GM18499 (cell line): ENCODE results near the gene C17orf113.
"Not testable (repeated sequence)": the region's sequence is repeated elsewhere in the genome, so short reads cannot be mapped to it uniquely, and the experiment has no call there.

Experiments used
- ATAC-seq: cut with Tn5 transposase; IDR thresholded peaks from one replicate; pipeline ENCODE4 v1.9.1; 2021; ENCODE audit warnings: moderate number of reproducible peaks; ENCODE audit not compliant: insufficient read depth, unreplicated experiment

The C17orf113 gene

GRCh38 chr17:42018339-42018738, 32.1 kb downstream of the C17orf113 start:
- ATAC-seq: no peak

- no peak for ATAC-seq
Observed at GRCh38 chr17:42017866-42018200, 32.6 kb downstream of the C17orf113 start.

DNA sequence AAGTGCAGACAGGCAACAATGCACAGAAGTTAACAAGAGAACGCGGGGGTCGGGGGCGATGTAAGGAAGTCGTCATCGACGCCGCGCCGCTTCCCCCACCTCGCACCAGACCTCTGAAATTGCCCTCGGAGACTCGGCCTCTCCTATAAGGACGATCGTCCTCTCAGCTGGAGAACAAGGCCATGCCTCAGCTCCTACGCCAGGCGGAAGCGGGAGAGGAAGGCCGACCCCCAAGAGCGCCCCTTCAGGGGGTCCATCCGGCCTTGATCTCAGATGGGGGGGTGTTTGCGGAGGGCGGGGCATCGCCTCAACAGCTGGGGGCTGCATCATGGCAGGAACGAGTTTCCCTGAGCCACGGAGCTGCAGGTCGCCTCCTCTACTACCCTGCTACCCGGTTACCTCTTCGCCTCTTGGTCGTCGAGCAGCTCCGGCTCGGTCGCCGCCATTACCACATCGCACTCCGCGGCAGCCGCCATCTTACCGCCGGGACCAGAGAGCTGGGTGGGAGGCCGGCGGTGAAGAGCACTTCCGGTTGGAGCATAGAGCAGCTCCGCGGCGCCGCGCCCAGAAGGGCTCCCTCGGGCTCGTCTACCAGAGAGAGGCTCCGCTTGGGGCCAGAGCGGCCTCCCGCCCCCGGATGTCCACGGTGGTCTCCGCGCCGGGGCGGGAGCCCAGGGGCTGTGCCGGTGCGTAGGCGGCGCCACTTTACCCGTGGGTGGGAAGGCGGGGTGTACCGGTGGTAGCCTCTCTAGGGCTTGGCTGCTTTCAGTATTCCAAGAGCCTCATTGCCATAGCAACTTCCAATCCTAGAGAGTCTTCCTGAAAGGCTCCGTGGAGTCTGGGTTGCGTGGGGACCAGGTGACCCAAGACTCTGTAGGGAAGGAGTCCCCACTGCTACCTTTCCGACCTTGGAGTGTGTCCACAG, 33.2 kb downstream of the C17orf113 start, which contains the start of gene DNAJC7:
Gene DNAJC7 (minus strand): TSS at position 499 of the 925 bp plus-strand sequence. CDS start 23 bp downstream, at position 476.
- ATAC-seq: no peak

DNA sequence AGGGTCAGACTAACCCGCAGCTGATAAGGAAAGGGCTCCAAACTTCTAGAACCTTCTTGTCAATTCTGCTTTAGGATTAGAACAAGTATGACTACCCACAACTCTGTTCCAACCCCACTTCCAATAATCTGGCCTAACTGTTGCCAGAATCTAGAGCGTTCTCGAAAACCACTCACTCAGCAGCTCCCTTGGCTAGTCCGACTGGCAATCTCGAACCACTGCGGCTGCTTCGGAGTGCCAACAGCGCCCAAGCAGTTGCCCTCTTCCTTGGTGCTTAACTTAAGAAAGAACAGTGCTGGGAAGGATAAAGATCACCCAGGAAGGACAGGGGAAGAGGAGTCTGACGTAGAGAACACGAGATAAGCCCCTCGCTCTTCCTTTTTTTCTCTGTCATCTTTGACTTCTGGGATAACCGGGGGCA, 34.0 kb downstream of the C17orf113 start:
- no peak for ATAC-seq

GRCh38 chr17:42013740-42014139, 36.7 kb downstream of the C17orf113 start:
- ATAC-seq: not testable (repeated sequence)

GRCh38 chr17:42012363-42012762, 38.0 kb downstream of the C17orf113 start:
- ATAC-seq: not testable (repeated sequence)

DNA sequence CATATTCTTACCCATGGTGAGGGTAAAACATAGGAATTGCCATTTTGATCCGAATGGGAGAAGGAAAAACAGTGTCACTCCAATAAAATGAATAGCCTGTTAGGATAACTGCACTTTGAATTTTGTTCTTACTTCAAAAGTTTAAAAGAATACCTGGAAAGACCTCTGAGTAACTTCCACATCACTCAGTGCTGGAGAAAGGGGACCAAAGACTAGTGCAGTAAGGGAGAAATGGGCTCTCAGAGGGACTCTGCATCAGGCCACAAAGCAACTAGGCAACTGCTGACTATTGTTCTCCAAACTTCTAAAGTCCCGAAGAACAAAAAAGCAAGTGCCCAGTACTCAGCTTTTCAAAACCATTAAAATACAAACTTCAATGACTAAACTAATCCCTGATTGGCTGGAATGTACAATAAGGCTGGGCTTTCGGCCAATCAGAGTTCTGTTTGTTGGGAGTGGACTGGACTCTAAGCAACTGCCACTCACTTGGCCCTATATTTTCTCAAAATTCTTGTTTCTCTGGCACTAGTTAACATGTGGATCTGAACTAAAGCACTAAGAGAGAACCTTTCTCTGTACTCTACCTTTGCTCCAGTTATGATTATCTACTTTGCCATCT, 39.4 kb downstream of the C17orf113 start:
- no peak for ATAC-seq

- ATAC-seq: not testable (repeated sequence)
Observed at GRCh38 chr17:42010266-42010680, 40.1 kb downstream of the C17orf113 start.

DNA sequence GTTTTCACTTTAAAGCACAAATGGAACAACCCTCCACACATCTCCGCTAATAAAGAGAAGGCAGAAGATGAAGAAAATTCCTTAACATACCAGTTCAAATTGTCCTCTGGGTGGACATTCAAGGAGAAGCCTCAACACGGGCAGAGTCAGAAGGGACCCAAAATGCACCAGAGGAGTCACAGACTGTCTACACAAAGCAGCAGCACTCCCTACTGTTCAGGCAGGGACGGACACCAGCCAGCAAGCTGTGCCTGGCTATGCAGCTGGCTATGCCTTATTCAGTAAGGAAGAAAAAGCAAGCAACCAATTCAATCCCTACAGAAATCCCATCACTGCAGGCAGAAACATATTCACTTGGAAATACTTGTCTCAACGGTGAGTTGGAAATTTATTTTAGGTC, 41.2 kb downstream of the C17orf113 start:
- ATAC-seq: no peak

DNA sequence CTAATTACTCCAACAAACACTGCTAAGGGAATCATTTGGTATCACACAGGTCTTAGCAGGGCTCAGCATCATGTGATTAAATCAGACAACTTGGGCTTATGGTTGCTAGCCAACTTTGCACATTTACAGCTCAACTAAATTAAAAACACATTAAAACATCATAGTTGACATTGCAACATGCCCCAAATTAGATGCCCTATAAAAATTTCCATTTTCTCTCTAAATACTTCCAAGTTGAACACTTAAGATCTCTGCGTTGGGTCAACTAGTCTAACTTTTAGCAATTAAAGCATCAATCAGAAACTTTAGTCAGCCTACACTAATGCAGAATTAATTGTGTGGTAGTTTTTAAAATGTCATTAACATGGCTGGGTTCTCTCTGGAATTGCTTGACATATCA, 45.2 kb downstream of the C17orf113 start:
- ATAC-seq: no peak

- ATAC-seq: no peak
Observed at GRCh38 chr17:42002792-42003301, 47.6 kb downstream of the C17orf113 start.

- no peak for ATAC-seq
Observed at GRCh38 chr17:42002175-42002791, 48.1 kb downstream of the C17orf113 start.

DNA sequence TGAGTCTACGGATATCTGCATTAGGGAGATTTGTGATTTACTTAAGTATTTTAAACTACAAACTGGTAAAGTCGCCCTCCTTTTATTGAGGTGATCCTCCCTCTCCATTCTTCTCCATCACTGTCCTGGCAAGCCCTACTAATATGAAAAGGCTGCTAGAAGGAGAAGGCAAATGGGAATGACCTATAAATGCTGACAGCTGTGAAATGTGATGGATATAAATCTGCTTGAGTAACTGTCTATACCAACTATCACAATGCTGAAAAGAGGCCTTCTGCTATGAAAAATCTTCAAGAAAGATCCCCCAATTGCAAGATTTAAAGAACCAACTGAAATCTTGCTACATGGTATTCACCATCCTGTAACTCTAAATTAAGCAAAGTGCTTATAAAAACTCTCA, 48.7 kb downstream of the C17orf113 start:
- no peak for ATAC-seq

DNA sequence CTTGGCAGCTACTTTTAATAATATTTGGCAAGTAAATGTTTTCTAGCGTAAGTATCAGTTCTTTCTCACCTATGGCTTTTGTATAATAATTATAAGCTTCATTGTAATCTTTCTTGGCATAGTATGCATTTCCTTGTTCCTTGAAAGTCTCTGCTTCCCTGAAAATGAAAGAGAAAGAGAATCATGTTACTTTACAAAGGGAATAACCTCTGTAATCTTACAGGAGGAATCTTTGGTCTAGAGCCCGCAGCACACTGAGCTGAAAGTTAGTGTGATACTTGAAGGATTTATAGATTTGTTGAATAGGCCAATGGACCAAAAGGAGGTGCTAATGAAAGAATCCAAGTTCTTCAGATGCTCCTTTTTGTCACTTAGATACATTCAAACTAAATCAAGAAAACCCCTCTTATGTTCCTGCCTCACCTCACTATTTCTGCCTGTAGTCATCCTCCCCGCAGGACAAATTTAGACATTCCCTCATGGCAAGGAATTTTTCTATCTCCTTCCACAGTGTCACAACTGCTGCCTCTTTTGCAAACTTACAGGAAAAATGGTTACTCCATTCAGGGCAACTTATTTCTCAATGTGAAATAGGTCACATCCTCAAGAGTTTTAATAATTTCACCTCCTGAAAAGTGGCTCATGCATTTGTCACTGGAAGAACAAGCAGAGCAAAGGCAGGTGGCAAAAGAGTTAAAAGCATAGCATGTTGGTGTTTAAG, 49.8 kb downstream of the C17orf113 start:
- ATAC-seq: no peak

- ATAC-seq: no peak
Observed at GRCh38 chr17:41998497-41998896, 51.9 kb downstream of the C17orf113 start.

- ATAC-seq: no peak
Observed at GRCh38 chr17:41996855-41997164, 53.6 kb downstream of the C17orf113 start.

DNA sequence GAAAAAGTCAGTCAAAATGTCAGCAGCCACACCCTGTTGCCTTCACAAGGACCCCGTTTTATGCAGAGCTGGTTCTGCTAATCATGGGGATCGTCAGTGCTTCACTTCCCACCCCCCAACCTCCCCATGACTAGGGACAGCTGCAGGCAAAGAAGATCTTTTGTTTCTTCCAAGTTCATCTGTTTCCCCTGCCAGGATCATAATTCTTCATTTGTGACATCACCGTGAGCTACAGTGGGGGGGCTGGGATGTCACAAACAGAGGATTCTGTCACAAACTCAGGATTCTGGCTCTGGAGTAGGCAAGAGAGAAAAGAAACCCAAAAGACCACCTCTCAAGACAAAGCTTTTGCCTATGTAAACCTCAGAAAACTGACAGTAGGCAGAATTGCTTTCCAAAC, 57.8 kb downstream of the C17orf113 start:
- ATAC-seq: no peak

- ATAC-seq: no peak
Observed at GRCh38 chr17:41989702-41990419, 60.5 kb downstream of the C17orf113 start.

GRCh38 chr17:41988418-41988817, 62.0 kb downstream of the C17orf113 start:
- ATAC-seq: no peak
